ENCODE results near the gene ADAM15. TPM values are rescaled to one million over a fixed set of nuclear protein-coding genes. Genes with fewer than 3 reads are reported as not detected.

ADAM15 gene
- total RNA-seq, 1 donor from 2014 or later, result 11.3 TPM

DNA sequence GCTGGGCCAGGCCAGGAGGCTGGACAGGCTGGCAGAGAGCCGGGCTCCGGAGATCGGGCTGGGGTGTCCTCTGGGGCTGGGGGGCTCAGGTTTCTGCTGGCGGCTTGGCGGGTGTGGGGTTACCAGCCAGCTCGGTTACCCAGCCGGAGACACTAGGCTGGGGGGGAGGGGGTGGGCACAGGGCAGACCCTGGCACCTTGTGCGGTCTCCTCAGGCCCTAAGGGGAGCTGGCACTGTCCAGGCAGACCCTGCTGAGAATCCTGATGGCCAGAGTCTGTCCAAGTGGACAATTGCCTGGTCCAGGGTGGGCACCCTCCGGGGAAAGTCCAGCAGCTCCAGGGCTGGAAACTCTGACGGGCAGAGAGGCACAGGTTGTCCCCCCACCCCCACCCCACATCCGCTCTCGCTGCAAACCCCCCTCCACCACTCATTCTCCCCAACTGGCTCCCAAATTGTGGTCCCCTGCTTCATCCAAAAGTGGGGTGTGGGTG lies 41.9 kb upstream of the ADAM15 start:
- CTCF ChIA-PET, result no interaction called here
- DNase-seq (no peak), ATAC-seq (ENCODE audit: low read depth) (no peak)
- H3K36me3 Mint-ChIP-seq (ENCODE audit: low read depth), result peaks cover 9% of the 10 kb centered on the region
- peaks cover 95% of the 10 kb centered on the region for H3K4me1 Mint-ChIP-seq
- TF ChIP-seq, protein P1, sequence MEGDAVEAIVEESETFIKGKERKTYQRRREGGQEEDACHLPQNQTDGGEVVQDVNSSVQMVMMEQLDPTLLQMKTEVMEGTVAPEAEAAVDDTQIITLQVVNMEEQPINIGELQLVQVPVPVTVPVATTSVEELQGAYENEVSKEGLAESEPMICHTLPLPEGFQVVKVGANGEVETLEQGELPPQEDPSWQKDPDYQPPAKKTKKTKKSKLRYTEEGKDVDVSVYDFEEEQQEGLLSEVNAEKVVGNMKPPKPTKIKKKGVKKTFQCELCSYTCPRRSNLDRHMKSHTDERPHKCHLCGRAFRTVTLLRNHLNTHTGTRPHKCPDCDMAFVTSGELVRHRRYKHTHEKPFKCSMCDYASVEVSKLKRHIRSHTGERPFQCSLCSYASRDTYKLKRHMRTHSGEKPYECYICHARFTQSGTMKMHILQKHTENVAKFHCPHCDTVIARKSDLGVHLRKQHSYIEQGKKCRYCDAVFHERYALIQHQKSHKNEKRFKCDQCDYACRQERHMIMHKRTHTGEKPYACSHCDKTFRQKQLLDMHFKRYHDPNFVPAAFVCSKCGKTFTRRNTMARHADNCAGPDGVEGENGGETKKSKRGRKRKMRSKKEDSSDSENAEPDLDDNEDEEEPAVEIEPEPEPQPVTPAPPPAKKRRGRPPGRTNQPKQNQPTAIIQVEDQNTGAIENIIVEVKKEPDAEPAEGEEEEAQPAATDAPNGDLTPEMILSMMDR (IDR thresholded peaks at IDR 0.05), result no peak
- no peak overlapping the region for H3K4me3 Mint-ChIP-seq
- peak overlapping the region; percentile 64 for H3K27ac Mint-ChIP-seq
- no peaks in the 10 kb centered on the region for H3K27me3 Mint-ChIP-seq
- POLR2A ChIA-PET, result no interaction called here
- intact Hi-C loops (cut with micrococcal nuclease), result no loop called here
- H3K9me3 Mint-ChIP-seq, result no peaks in the 10 kb centered on the region

- peak overlapping the region; percentile 64 for H3K27ac Mint-ChIP-seq
- POLR2A ChIA-PET, result interaction anchor here (0.6 to 4.6 kb wide), 3 partner anchors 9 to 31 kb away, joined by 3 to 24 read pairs (median 3); no protein-coding TSS in a partner anchor
Measured at GRCh38 chr1:155009742-155010141, 41.4 kb upstream of the ADAM15 start.

DNA sequence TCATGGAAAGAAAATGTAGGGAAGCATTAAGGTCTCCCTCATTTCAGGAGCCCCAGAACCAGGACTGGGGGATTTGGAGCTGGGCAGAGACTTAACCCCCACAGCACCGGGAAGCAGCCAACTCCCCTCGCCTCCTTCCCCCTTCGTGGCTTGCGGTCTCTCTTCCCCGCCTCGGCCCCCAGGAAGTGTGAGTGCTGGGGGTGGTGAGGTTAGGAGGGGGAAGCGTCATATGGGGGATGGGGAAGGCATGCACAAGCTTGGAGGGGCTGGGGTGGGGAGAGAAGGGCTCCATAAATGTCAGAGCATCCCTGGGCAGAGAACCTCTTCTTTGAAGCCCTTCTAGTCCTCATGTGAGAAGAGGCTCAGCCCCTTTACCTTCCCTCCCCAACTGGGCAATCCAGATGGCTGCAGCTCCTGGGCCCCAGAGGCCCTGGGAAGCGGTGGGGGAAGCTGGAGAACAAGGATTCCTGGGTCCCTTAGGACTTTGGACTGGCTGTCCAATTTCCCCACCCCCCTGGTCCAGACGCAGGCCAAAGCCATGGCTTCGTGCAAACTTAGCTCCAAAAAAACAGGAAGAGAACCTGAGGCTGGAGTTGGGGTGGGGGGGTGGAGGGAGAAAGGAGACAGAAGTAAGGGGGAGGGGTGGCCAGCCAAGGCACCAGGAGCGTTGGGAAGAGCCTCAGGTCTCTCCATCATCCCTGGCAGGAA lies 40.8 kb upstream of the ADAM15 start:
- ChIA-PET CTCF (interaction anchor here (1.0 kb wide), 1 partner anchor 11 kb away, joined by 3 read pairs; no protein-coding TSS in a partner anchor), POLR2A (interaction anchor here (0.6 to 4.6 kb wide), 6 partner anchors 9 to 37 kb away, joined by 3 to 24 read pairs (median 4); partner anchors contain the start of gene LENEP)
- Mint-ChIP-seq H3K27ac (peak overlapping the region; percentile 64), H3K4me3 (no peak overlapping the region), H3K36me3 (ENCODE audit: low read depth) (peaks cover 11% of the 10 kb centered on the region), H3K4me1 (peaks cover 88% of the 10 kb centered on the region), H3K9me3 (no peaks in the 10 kb centered on the region), H3K27me3 (no peaks in the 10 kb centered on the region)
- TF ChIP-seq, protein P1 (IDR thresholded peaks at IDR 0.05), result no peak
- no peak for DNase-seq
- intact Hi-C loops (cut with micrococcal nuclease), result no loop called here
- ATAC-seq (ENCODE audit: low read depth), result no peak

More at GRCh38 chr1:155009742-155010141, 41.4 kb upstream of the ADAM15 start:
- Mint-ChIP-seq H3K36me3 (ENCODE audit: low read depth) (peaks cover 11% of the 10 kb centered on the region), H3K4me1 (peaks cover 94% of the 10 kb centered on the region), H3K9me3 (no peaks in the 10 kb centered on the region), H3K4me3 (no peak overlapping the region), H3K27me3 (no peaks in the 10 kb centered on the region)
- TF ChIP-seq, protein P1 (IDR thresholded peaks at IDR 0.05), result no peak
- intact Hi-C loops (cut with micrococcal nuclease), result no loop called here
- ATAC-seq (ENCODE audit: low read depth) (no peak), DNase-seq (no peak)
- CTCF ChIA-PET, result no interaction called here

DNA sequence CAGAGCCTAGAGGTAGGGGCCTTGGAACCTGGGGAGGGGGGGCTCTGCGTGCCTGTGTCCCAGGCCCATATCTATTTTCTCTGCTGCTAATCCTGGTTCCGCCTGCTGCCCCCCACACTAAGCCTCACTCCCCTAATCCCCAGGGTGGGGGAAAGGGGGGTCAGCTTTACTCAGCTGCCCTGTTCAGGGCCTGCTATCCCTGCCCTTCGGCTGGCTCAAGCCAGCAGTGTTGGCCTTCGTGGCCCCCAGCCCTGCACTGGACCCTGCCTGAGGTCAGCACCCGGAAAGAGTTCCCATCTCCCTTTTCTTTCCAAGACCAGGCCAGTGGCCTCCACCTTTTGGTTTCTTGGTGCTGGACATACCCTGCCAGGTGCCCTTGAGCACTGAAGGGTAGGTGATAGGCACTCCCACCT lies 40.1 kb upstream of the ADAM15 start:
- peaks cover 88% of the 10 kb centered on the region for H3K4me1 Mint-ChIP-seq
- POLR2A ChIA-PET, result interaction anchor here (0.6 to 4.6 kb wide), 4 partner anchors 8 to 37 kb away, joined by 3 to 24 read pairs (median 5); no protein-coding TSS in a partner anchor

More for the DNA sequence above, 40.1 kb upstream of the ADAM15 start:
- Mint-ChIP-seq H3K4me3 (no peak overlapping the region), H3K27ac (peak overlapping the region; percentile 46), H3K27me3 (no peaks in the 10 kb centered on the region), H3K36me3 (ENCODE audit: low read depth) (peaks cover 17% of the 10 kb centered on the region), H3K9me3 (no peaks in the 10 kb centered on the region)
- TF ChIP-seq, protein P1 (IDR thresholded peaks at IDR 0.05), result no peak
- intact Hi-C loops (cut with micrococcal nuclease), result no loop called here
- ATAC-seq (ENCODE audit: low read depth) (no peak), DNase-seq (no peak)
- CTCF ChIA-PET, result interaction anchor here (1.0 kb wide), 1 partner anchor 12 kb away, joined by 3 read pairs; no protein-coding TSS in a partner anchor

Data from activated B cell treated with CpG ODN at 0.5 μM for 24 hours (primary cell).